Stimulated activated CD4-positive, alpha-beta T cell treated with anti-CD3 and anti-CD28 coated beads, Interleukin-1b, Interleukin-23, amount 100 ng/mL, for 48 hours (primary cell): ENCODE data around the gene RALGDS.
"Not testable (repeated sequence)": the region's sequence is repeated elsewhere in the genome, so short reads cannot be mapped to it uniquely, and the experiment has no call there.

Experiments
- DNase-seq: peaks from one replicate; pipeline ENCODE4 v3.0.0-alpha.2; 2020

Gene RALGDS

GRCh38 chr9:133103987-133104505 is 17.0 kb downstream of the RALGDS start:
- no peak for DNase-seq

DNA sequence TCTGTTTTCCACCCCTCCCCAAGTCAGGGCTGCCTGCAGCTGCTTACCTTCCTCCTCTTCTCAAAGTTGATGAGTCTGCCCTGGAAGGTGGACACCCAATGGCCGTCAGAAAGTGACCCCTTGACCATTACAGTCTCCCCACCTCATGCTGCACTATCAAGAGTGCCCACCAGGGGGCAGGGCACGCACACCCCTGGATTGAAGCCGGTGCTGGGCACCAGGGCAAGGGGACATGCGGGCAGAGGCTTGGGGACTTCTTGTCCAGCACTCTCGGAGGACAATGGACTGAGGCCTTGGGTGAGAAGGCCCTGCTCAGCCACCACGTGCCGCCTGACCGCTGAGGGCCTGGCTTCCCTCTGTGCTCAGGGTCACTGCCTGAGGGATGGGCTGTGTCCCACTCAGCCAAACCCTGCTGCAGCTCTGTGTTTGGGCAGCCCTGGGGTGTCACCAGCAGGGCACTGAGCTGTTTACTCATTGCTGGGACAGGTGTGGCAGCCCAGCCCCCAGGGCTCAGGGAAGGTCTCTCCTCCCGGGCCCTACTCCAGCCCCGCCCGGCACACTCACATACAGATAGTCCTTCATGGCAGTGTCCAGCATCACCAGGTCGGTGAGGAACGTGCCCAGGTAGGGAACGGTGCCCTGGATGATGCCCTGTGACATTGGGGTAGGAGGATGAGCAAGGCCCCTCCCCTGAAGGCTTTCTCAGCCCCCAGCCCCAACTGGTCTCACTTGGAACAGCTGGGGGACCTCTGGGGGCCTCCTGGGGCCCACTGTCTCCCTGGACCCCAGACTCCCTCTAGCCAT is 17.7 kb downstream of the RALGDS start:
- DNase-seq, result no peak

DNA sequence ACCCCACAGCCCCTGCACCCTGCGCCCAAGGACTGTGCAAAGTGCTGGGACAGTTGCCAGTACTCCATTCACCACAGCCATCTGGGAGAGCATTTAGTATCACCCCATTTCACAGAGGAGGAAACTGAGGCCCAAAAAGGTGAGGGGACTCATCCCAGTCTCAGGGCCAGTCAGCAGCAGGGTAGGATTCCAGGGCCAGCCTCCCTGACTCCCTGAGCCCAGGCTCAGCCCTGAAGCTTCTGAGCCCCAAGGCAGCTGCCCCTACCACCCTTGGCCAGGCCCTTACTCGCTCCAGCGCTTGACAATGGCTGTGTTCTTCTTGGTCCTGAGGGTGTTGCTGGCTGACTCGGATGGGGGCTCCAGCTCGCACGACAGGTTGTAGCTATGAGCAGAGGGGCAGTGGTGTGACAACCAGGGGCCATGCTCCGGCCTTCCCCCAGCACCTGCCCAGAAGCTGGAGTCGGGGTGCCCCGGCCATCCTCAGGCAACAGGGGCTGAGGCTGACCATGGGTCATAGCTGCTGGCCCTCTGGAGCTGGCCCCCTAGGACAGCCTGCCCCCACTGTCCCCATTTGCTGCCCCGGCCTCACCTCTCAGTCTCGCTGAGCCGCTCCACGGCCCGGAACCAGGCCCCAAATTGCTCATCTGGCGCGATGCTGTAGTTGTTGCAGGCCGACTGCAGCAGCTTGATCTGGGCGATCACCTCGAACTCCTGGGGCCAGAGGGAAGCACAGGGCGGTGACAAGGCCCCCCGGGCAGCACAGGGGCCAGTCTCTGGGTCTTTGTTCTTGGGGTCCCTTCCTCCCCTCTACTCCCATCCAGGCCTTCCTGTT is 18.6 kb downstream of the RALGDS start:
- DNase-seq, result no peak

DNA sequence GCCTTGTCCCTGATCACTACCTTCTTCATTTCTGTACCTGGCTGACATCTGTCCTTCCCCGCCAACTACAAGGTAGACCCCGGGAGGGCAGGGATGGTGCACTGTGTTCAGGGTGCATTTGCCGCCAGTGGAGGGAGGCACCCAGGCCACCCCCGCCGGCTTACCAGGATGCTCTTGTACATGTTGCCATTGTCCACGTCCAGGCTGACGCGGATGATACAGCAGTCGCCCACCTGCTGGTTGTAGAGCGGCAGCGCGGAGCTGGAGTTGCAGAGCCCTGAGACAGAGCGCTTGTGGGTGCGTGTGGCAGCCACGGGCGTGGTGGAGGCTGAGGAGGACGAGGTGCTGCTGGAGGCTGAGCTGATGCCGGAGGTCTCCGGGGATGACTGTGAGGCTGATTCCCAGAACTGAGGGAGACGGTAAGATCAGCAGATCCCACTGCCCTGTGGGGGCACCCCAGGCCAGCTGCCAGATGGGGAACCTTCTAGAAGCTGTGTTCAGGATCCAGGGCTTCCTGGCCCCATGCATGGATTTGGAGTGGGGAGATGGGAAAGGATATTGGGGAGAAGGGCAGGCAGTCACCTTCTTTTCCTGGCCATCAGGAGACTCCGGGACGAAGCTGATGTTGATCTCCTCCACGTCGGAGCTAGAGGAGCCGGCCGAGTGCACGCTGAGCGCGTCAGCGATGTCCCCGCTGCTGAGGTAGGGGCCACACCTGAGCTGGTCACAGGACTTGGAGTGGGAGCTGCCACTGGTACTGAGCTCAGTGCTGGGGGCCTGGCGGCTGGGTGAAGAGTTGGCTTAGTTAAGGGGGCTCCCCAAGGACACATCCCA is 19.5 kb downstream of the RALGDS start:
- no peak for DNase-seq

- no peak for DNase-seq
Observed at GRCh38 chr9:133100506-133101355, 20.3 kb downstream of the RALGDS start.

DNA sequence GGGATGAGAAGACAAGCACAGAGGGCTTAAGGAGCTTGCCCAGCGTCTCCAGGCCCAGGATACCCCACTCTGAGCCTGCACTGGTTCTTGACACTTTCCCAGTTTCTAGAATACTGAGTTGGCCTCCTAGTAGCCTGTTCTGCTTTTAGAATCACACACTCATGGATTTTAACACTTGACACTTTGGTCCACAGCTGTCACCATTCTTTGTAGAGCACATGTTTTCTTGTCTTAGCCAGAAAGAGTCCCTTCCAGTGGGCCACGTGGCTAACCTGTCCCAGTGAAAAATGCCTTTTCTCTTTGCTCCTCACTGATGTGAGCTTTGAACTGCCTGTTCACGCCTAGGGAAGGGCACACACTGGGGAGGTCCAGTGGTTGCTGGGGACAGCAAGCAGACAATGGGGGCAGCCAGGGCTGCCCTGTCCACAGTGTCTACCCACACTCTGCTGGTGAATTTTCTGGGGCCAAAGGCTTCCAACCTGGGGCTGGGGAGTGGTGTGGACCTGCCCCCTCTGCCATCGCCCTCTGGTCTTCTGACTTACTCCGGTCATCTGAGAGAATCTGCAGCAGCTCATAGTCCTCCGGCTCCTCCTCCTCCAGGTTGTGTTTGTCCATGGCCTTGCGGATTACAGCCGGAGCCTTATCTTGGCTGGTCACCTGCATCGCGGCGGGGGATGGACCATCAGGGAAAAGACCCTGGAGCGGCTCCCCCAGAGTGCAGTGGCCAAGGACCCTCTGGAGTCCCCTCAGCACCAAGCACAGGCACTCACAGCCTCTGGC is 21.1 kb downstream of the RALGDS start:
- no peak for DNase-seq

- DNase-seq, result no peak
Observed at GRCh38 chr9:133098871-133099270, 22.2 kb downstream of the RALGDS start.

GRCh38 chr9:133098104-133098754 is 22.8 kb downstream of the RALGDS start:
- no peak for DNase-seq

- no peak for DNase-seq
Observed at GRCh38 chr9:133094842-133095393, 26.1 kb downstream of the RALGDS start.

DNA sequence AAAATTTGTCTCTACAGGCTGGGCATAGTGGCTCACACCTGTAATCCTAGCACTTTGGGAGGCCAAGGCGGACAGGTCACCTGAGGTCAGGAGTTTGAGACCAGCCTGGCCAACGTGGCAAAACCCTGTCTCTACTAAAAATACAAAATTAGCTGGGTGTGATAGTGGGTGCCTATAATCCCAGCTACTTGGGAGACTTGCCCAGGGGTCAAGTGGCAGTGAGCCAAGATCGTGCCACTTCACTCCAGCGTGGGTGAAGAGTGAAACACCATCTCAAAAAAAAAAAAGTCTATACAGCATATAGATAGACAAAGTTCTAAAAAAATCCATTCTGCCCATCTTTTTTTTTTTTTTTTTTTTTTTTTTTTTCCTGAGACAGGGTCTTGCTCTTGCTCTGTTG is 26.7 kb downstream of the RALGDS start:
- DNase-seq, result not testable (repeated sequence)

- DNase-seq, result no peak
Observed at GRCh38 chr9:133090752-133091385, 30.2 kb downstream of the RALGDS start.

GRCh38 chr9:133090187-133090586 is 30.9 kb downstream of the RALGDS start:
- DNase-seq, result no peak

DNA sequence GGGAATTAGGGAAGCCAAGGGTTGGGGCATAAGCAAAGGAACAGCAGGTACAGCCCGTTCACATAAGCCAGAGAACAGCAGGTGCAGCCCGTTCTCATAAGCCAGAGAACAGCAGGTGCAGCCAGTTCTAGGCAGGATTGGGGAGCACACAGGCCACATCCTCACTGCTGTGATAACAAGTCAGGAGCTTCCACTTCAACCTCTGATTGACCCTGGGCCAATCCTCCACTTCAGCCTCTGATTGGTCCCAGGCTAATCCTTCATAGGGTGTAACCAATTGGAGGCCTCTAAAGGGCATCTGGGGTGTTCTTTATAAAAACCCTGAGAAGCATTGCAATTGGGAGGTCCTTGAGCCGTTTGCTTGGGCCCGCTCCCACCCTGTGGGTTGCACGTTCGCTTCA is 31.8 kb downstream of the RALGDS start:
- DNase-seq, result no peak

GRCh38 chr9:133088756-133089155 is 32.3 kb downstream of the RALGDS start:
- no peak for DNase-seq

GRCh38 chr9:133088146-133088750 is 32.8 kb downstream of the RALGDS start:
- no peak for DNase-seq

DNA sequence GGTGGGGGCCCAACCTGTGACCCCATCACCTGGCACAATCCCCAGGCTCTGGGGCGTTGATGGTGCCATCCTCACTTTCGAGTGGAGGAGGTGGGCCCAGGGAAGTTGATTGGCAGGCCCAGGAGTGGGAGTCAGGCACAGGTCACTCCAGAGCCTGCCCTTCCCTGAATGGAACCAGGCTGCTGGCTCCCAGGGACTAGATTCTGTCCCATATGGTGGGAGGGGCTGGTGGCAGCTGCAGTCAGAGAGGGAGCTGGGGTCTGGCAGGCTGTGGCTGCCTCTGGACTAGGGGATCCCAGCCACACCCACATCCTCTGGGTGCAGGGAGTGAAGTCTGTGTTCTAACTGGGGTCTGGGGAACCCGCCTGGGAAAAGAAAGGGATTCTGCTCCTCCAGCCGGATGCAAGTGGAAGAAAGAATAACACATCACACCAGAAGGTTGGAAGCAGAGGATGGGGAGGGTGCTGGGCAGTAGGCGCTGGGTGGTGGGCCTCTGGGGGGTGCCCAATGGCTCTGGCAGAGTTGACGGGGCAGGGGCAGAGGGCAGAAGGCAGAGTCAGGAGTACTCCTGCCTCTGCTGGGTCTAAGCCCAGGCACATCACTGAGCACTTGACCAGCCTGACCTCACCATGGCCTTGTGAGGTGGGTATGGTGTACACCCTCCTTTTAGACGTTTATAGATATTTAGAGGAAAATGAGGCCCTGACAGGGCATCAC is 33.5 kb downstream of the RALGDS start:
- no peak for DNase-seq

DNA sequence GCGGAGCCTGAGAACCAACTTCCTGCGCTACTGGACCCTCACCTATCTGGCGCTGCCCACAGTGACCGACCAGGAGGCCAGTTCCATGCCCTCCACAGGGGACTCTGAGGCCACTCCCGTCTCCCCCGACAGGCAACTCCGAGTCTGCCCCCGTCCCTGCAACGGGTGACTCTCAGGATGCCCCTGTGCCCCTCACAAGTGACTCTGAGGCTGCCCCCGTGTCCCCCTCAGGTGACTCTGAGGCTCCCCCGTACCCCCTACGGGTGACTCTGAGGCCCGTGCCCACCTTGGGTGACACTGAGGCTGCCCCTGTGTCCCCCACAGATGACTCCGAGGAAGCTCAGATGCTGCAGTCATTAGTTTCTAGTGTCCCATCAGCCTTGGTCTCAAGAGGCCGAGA is 34.1 kb downstream of the RALGDS start:
- DNase-seq, result no peak

- DNase-seq, result not testable (repeated sequence)
Observed at GRCh38 chr9:133086212-133086860, 34.7 kb downstream of the RALGDS start.
